Osteoblast (primary cell): ENCODE results near the gene TPRN. TPM values are rescaled to one million over a fixed set of nuclear protein-coding genes. Genes with fewer than 3 reads are reported as not detected.

Experiments
- DNase-seq: peaks from one replicate; pipeline ENCODE4 v3.0.0; 2011; ENCODE audit warnings: low spot score, mixed read lengths; ENCODE audit not compliant: insufficient read length; ENCODE audit errors: missing footprints
- H2AFZ ChIP-seq: 2 replicates; pipeline ENCODE4 v1.6.0; 2011; ENCODE audit warnings: mild to moderate bottlenecking, low read length
- H3K27ac ChIP-seq: 2 replicates; pipeline ENCODE4 v1.5.1; 2011; ENCODE audit warnings: mild to moderate bottlenecking, low read depth, low read length, moderate library complexity
- H3K27me3 ChIP-seq: 2 replicates; pipeline ENCODE4 v1.6.0; 2012; ENCODE audit warnings: mild to moderate bottlenecking, control low read depth, inconsistent platforms, low read length, moderate library complexity; ENCODE audit not compliant: insufficient read depth
- H3K36me3 ChIP-seq: 2 replicates; pipeline ENCODE4 v1.5.1; 2011; ENCODE audit warnings: mild to moderate bottlenecking, low read length, control low read depth, moderate library complexity; ENCODE audit not compliant: insufficient read depth
- H3K4me1 ChIP-seq: 2 replicates; pipeline ENCODE4 v1.5.1; 2011; ENCODE audit warnings: mild to moderate bottlenecking, low read length, control low read depth, moderate library complexity; ENCODE audit not compliant: insufficient read depth
- H3K4me2 ChIP-seq: 2 replicates; pipeline ENCODE4 v1.6.0; 2011; ENCODE audit warnings: mild to moderate bottlenecking, low read length; ENCODE audit not compliant: insufficient read depth
- H3K4me3 ChIP-seq: fragments of 200-600 bp; sonication (generic); 3 replicates; pipeline ENCODE4 v1.5.1; 2012; ENCODE audit warnings: mild to moderate bottlenecking, low read length, inconsistent platforms; ENCODE audit not compliant: insufficient read depth
- H3K79me2 ChIP-seq: 2 replicates; pipeline ENCODE4 v1.6.0; 2012; ENCODE audit warnings: mild to moderate bottlenecking, low read length, control low read depth, inconsistent platforms; ENCODE audit not compliant: insufficient read depth
- H3K9me3 ChIP-seq: 2 replicates; pipeline ENCODE4 v1.5.1; 2011; ENCODE audit warnings: low read depth, low read length, control low read depth
- H4K20me1 ChIP-seq: 2 replicates; pipeline ENCODE4 v1.6.0; 2012; ENCODE audit warnings: mild to moderate bottlenecking, low read length, control low read depth; ENCODE audit not compliant: insufficient read depth
- total RNA-seq: library from RNA; depleted of rRNA; stranded (reverse); fragments of >200 nt; gene quantifications from 2 replicates; pipeline ENCODE4 v1.2.3, GENCODE V29; 2012
- TF ChIP-seq, protein P1 (sequence below): IDR thresholded peaks from 2 replicates; pipeline ENCODE4 v1.5.1; 2011; ENCODE audit warnings: mild to moderate bottlenecking, low read depth, low read length, moderate library complexity; ENCODE audit errors: extremely low read depth

Gene TPRN
- total RNA-seq, 1 donor = 10.5 TPM

DNA sequence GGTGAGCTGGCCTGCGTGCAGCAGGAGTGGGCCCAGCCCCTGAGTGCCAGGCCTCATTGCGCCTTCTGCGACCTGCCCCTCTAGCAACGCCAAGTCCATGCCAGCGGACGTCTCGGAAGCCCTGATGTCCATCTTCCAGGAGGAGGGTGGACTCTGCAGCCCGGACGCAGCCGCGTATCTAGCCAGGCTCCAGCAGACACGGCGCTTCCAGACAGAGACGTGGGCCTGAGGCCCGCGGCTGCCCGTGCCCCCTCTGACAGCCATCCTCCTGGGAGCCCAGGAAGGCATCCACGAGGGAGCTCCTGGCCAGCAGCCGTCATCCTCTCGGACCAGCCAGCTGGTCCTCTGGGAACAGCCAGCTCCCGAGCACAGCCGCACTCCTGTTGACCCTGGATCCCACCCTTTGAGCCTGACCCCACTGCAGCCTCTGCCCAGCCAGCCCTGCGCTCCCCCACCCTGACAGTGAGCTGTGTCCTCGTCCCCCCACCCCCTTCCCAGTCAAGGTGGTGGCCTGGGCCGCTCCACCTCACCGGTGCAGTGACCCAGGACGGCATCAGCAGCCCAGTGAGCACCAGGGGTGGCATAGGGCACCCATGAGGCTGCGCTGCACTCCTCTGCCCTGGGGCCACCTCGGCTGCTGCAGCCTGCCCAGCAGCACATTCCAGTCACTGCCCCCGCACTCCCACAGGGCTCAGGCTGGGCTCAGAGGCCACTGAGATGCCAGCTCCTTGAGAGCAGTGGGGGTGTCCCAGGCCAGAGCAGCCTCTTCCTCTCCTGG is 15.8 kb upstream of the TPRN start:
- Histone ChIP-seq H3K9me3 (no peaks in the 10 kb centered on the region), H3K4me1 (peaks cover 15% of the 10 kb centered on the region), H3K27ac (no peak overlapping the region), H2AFZ (no peak overlapping the region), H3K4me3 (no peak overlapping the region), H3K79me2 (no peaks in the 10 kb centered on the region), H3K27me3 (no peaks in the 10 kb centered on the region), H3K36me3 (no peaks in the 10 kb centered on the region), H3K4me2 (no peak overlapping the region), H4K20me1 (no peaks in the 10 kb centered on the region)
- TF ChIP-seq, protein P1, sequence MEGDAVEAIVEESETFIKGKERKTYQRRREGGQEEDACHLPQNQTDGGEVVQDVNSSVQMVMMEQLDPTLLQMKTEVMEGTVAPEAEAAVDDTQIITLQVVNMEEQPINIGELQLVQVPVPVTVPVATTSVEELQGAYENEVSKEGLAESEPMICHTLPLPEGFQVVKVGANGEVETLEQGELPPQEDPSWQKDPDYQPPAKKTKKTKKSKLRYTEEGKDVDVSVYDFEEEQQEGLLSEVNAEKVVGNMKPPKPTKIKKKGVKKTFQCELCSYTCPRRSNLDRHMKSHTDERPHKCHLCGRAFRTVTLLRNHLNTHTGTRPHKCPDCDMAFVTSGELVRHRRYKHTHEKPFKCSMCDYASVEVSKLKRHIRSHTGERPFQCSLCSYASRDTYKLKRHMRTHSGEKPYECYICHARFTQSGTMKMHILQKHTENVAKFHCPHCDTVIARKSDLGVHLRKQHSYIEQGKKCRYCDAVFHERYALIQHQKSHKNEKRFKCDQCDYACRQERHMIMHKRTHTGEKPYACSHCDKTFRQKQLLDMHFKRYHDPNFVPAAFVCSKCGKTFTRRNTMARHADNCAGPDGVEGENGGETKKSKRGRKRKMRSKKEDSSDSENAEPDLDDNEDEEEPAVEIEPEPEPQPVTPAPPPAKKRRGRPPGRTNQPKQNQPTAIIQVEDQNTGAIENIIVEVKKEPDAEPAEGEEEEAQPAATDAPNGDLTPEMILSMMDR = no peak
- no peak for DNase-seq

DNA sequence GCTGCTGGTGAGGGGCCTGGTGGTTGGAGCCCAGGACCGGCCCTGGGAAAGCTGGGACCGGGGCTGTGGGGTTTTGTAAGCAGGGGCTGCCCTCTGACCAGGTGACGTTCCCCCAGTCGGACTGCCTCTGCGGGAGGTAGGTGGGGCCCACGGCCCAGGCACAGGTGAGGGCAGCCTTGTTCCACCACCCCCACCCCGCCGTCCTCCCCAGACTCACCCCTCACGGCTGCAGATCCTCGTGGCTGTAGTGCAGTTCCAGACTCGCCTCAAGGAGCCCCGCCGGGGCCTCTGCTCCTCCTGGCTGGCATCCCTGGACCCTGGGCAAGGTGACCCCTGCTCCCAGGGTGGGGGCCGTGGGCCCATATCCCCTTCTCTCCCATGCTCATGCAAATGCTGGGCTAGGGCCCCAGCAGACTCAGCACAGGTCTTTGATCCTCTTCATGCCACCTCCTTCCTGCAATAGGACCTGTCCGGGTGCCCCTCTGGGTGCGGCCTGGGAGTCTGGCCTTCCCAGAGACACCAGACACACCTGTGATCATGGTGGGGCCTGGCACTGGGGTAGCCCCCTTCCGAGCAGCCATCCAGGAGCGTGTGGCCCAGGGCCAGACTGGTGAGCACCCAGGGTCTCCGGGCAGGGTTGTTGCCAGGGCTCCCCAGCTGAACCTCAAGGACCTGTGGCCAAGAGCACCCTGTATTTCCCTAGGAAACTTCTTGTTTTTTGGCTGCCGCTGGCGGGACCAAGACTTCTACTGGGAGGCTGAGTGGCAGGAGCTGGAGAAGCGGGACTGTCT is 14.8 kb upstream of the TPRN start:
- Histone ChIP-seq H3K27ac (no peak overlapping the region), H3K36me3 (no peaks in the 10 kb centered on the region), H3K4me2 (no peak overlapping the region), H2AFZ (no peak overlapping the region), H3K4me1 (peaks cover 15% of the 10 kb centered on the region), H3K4me3 (no peak overlapping the region), H3K79me2 (no peaks in the 10 kb centered on the region), H3K9me3 (no peaks in the 10 kb centered on the region), H4K20me1 (no peaks in the 10 kb centered on the region), H3K27me3 (no peaks in the 10 kb centered on the region)
- no peak for DNase-seq
- TF ChIP-seq, protein P1 = no peak

GRCh38 chr9:137214620-137215019 is 14.1 kb upstream of the TPRN start:
- TF ChIP-seq, protein P1 = no peak

More at GRCh38 chr9:137214620-137215019, 14.1 kb upstream of the TPRN start:
- Histone ChIP-seq H3K9me3 (no peaks in the 10 kb centered on the region), H3K4me2 (no peak overlapping the region), H4K20me1 (no peaks in the 10 kb centered on the region), H3K27me3 (no peaks in the 10 kb centered on the region), H3K36me3 (no peaks in the 10 kb centered on the region), H3K4me3 (no peak overlapping the region), H3K27ac (no peak overlapping the region), H3K79me2 (no peaks in the 10 kb centered on the region), H2AFZ (no peak overlapping the region), H3K4me1 (peaks cover 15% of the 10 kb centered on the region)
- DNase-seq = no peak
